Heart right ventricle (tissue), 16 donors: Measurements from ENCODE around the gene CLTCL1. TPM values are rescaled to one million over a fixed set of nuclear protein-coding genes. Genes with fewer than 3 reads are reported as not detected.
A peak's percentile ranks its signal among the peaks of the same experiment; 100 is the strongest.

Source experiments
- ATAC-seq, 8 donors: fragments of 200-7000 bp; cut with Tn5 transposase; one replicate each; pipeline ENCODE4 v1.9.1; 2020; ENCODE audit warnings: mild to moderate bottlenecking in 8 of 8, moderate library complexity in 8 of 8, moderate number of reproducible peaks in 1 of 8
- DNase-seq, 2 donors: peaks; one replicate each; pipeline ENCODE4 v3.0.0-alpha.2; 2020
- H3K27ac ChIP-seq, 10 donors: fragments of 200-600 bp; sonication (generic) in 2 of 10; one replicate each; pipeline versions ENCODE4 v1.5.0 to v1.8.0; 2020 to 2022; ENCODE audit warnings: mild to moderate bottlenecking in 3 of 10
- H3K27me3 ChIP-seq, 7 donors: fragments of 200-600 bp; one replicate each; pipeline ENCODE4 v1.8.0; 2021 to 2022; ENCODE audit warnings: mild to moderate bottlenecking in 2 of 7
- H3K36me3 ChIP-seq, 9 donors: fragments of 200-600 bp; sonication (generic) in 1 of 9; one replicate each; pipeline versions ENCODE4 v1.5.0 to v1.8.0; 2020 to 2022; ENCODE audit warnings: mild to moderate bottlenecking in 2 of 9
- H3K4me1 ChIP-seq, 9 donors: fragments of 200-600 bp; sonication (generic) in 1 of 9; one replicate each; pipeline versions ENCODE4 v1.5.0 to v1.8.0; 2020 to 2022; ENCODE audit warnings: mild to moderate bottlenecking in 4 of 9
- H3K4me3 ChIP-seq, 10 donors: fragments of 200-600 bp; sonication (generic) in 2 of 10; one replicate each; pipeline versions ENCODE4 v1.5.0 to v1.8.0; 2020 to 2022; ENCODE audit warnings: mild to moderate bottlenecking in 7 of 10, moderate library complexity in 2 of 10
- H3K9me3 ChIP-seq, 11 donors: fragments of 200-600 bp in 10 of 11; sonication (generic) in 2 of 11; one replicate each; pipeline versions ENCODE4 v1.5.0 to v1.8.0; 2013 to 2022; ENCODE audit warnings: mild to moderate bottlenecking in 2 of 11, control low read depth in 1 of 11, moderate library complexity in 1 of 11
- WGBS, 2 donors: extraction: QIAGEN DNeasy Blood & Tissue Kit; methylation state at CpG; one replicate each; pipeline ENCODE4 v1.1.7; 2013; ENCODE audit warnings: inconsistent platforms in 1 of 2; 5-methylcytosine and 5-hydroxymethylcytosine counted together
- intact Hi-C, 10 donors: fragments of 100-400 bp; cut with DNase I; formaldehyde crosslinking; loops; one replicate each; pipeline versions ENCODE4 v1.11.1 to v1.14.2; 2022
- polyA plus RNA-seq, 2 donors: library from polyadenylated mRNA; stranded (reverse); fragments of 200-250 nt; gene quantifications; one replicate each; pipeline ENCODE4 v1.2.3, GENCODE V29; 2013
- total RNA-seq, 10 donors: library from RNA; stranded (reverse); fragmentation: NEBNext Ultra II Directional in 3 of 10; extraction: Animal tissue kit (Norgen Biotek cat#: 25700) in 3 of 10; gene quantifications; one replicate each; pipeline versions ENCODE4 v1.2.1 to v1.2.4, GENCODE V29; 2021 to 2023
- TF ChIP-seq, protein P1 (sequence below), 9 donors: fragments of 200-600 bp; sonication (generic) in 2 of 9; IDR thresholded peaks; one replicate each; pipeline versions ENCODE4 v1.5.0 to v1.8.0; 2021 to 2022; ENCODE audit warnings: antibody characterized with exemption in 9 of 9, mild to moderate bottlenecking in 5 of 9, moderate library complexity in 1 of 9
- donor health status: Arrhythmogenic right ventricular cardiomyopathy.
- donor health status: ischemic (EF 13 %, LVEDD 7.1; RV severe dilation, severe dysfunction).
- donor health status: healthy with polysubstance abuse.
- donor health status: DM: no; HTN: yes; CAD: no.
- donor health status: DM: no; HTN: no; CAD: no.
- donor health status: ischemic (EF 25% LVEDD 6.9; RV normal size, moderate dysfunction).
- donor health status: ischemic (EF 25% LVEDD 5.7; RV mildly dilated, moderate dysfunction).
- donor health status: healthy.
- donor health status: DM: yes; HTN: yes; CAD: no.
- donor health status: Ischemic cardiomyopathy.
- donor health status: ischemic (EF 35%, LVEDD 5.7; RV mildly dilated, moderate dysfunction).
- donor health status: nonischemic (EF 11% LVEDD 7.7; RV severe dilation, severe dysfunction).
- donor health status: DM: yes; HTN: yes; CAD: no.
- donor health status: PGD.
- donor health status: ischemic (EF 29% LVEDD 5.4; RV normal size, mild dysfunction).
- donor health status: nonischemic (EF 23%, LVEDD 6.1; RV moderate dilation, normal function).

CLTCL1 gene
- total and polyA plus RNA-seq, 12 donors = 5.4 to 21.9 (median 13.1) TPM

GRCh38 chr22:19180234-19180633 is 111.3 kb downstream of the CLTCL1 start:
- Histone ChIP-seq H3K27ac (peak overlapping the region in 2 of 10 donors; percentile 90 to 91), H3K9me3 (no peaks in the 10 kb centered on the region), H3K4me1 (peaks cover 8 to 40% (median 24%) of the 10 kb centered on the region in 9 donors), H3K36me3 (peaks cover 0 to 11% (median 0%) of the 10 kb centered on the region in 9 donors), H3K4me3 (no peak overlapping the region), H3K27me3 (no peaks in the 10 kb centered on the region)
- 95 to 96% methylated on average over 9 of the region's 9 CpGs for WGBS, 2 donors
- no peak for ATAC-seq
- TF ChIP-seq, protein P1, sequence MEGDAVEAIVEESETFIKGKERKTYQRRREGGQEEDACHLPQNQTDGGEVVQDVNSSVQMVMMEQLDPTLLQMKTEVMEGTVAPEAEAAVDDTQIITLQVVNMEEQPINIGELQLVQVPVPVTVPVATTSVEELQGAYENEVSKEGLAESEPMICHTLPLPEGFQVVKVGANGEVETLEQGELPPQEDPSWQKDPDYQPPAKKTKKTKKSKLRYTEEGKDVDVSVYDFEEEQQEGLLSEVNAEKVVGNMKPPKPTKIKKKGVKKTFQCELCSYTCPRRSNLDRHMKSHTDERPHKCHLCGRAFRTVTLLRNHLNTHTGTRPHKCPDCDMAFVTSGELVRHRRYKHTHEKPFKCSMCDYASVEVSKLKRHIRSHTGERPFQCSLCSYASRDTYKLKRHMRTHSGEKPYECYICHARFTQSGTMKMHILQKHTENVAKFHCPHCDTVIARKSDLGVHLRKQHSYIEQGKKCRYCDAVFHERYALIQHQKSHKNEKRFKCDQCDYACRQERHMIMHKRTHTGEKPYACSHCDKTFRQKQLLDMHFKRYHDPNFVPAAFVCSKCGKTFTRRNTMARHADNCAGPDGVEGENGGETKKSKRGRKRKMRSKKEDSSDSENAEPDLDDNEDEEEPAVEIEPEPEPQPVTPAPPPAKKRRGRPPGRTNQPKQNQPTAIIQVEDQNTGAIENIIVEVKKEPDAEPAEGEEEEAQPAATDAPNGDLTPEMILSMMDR (IDR thresholded peaks at IDR 0.05) = no peak
- intact Hi-C loops = loop anchor here in 2 of 10 donors (10.0 kb wide), 1 partner anchor 185 kb away; no protein-coding TSS in a partner anchor
- DNase-seq = no peak

DNA sequence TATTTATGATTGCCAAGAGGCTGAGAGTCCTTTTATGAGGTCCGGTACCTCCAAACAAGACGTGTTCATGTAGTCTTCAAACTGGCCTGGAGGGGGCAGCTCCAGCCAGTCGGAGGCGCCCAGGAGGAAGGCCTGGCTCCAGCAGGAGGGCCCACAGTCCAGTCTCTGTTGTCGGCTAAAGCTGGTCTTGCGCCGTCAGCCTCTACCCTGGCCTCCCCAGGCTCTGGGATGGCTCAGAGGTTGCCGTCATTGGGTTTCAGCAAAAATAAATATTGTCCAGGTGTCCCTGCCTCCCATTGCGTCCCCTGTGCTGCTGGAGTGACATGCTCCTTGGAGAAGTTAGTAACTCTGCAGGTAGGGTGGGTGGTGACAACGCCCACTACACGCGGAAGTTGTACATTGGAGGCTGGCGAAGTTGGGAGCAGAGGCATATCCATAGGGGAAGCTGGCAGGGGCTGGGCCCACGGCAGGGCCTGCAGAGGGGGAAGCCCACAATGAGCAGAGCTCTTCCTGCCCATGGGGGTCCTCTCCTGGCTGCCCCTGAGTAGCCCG is 111.9 kb downstream of the CLTCL1 start:
- H3K36me3 ChIP-seq = peaks cover 0 to 11% (median 0%) of the 10 kb centered on the region in 9 donors
- no peaks in the 10 kb centered on the region for H3K9me3 ChIP-seq
- 40 to 43% methylated on average over 15 of the region's 15 CpGs for WGBS, 2 donors
- H3K27me3 ChIP-seq = no peaks in the 10 kb centered on the region
- DNase-seq (peak; percentile 69 to 70), ATAC-seq (peak; percentile 57 to 87 (median 74))
- H3K27ac ChIP-seq = peak overlapping the region in 9 of 10 donors; percentile 77 to 93 (median 89)
- intact Hi-C loops = loop anchor here in 4 of 10 donors (2.0 to 10.0 kb wide), 4 partner anchors 113 to 299 kb away; partner anchors contain the start of genes CLTCL1 (in 2 of the 4), HIRA (in 2 of the 4), MRPL40 (in 2 of the 4) and CDC45 (in 1 of the 4)
- H3K4me1 ChIP-seq = peaks cover 14 to 44% (median 30%) of the 10 kb centered on the region in 9 donors
- TF ChIP-seq, protein P1 (IDR thresholded peaks at IDR 0.05) = peak; percentile 62 to 83 (median 74)
- peak overlapping the region; percentile 38 to 96 (median 89) for H3K4me3 ChIP-seq

DNA sequence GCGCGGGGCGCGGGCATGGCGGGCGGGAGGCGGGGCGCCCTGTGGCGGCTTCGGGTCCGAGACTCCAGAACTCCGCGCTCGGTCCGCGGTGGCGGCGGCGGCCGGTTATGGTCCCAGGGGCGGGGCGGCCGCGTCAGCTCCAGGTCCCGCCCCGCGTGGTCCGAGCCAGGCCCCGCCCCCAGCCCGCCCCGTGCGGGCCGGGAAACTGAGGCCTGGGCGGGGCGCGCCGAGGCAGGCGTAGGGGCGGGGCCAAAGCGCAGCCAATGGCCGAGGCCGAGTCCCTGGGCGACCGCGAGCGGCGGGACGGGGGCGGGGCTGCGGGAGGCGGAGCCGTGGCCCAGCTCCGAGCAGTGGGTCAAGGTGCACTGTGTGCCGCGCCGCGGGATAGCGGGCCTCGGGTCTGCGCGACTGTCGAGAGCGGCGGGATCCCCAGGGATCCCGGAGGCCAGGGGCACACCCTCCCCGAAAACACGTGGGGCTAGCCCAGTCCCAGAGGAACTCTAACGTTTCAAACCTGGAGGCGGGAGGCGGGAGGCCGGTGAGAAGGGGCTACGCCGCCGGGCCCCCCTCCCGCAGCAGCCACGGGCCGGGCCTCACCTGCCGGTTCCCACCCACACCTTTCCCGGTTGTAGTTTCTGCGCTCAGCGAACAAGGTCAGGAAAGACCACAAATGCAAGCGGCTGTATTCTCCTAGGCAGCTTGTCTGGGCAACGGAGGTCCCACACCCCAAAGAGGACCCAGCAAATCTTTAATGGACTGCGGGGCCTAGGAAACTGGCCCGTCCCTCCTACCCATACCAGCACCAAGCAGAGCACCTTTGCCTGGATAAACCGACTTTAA is 112.6 kb downstream of the CLTCL1 start, which contains the start of gene SLC25A1:
TSS of gene SLC25A1 (minus strand) at position 80 of the 840 bp plus-strand sequence. CDS start at position 17, 63 bp downstream.
- TF ChIP-seq, protein P1 (IDR thresholded peaks at IDR 0.05) = no peak
- H3K4me1 ChIP-seq = peaks cover 16 to 51% (median 37%) of the 10 kb centered on the region in 9 donors
- intact Hi-C loops = loop anchor here in 3 of 10 donors (1.0 to 5.0 kb wide), 4 partner anchors 113 to 300 kb away; partner anchors contain the start of genes CDC45 (in 2 of the 3), CLTCL1 (in 2 of the 3), HIRA (in 2 of the 3) and MRPL40 (in 2 of the 3)
- H3K27ac ChIP-seq = peak within 1 kb of the TSS; percentile 77 to 93 (median 88)
- ATAC-seq (peak; percentile 87 to 94 (median 90)), DNase-seq (peak; percentile 90 to 95)
- H3K9me3 ChIP-seq = no peaks in the 10 kb centered on the region
- no peaks in the 10 kb centered on the region for H3K27me3 ChIP-seq
- 0 to 1% methylated on average over 47 to 81 of the region's 86 CpGs for WGBS, 2 donors
- peak within 1 kb of the TSS; percentile 66 to 96 (median 89) for H3K4me3 ChIP-seq
- H3K36me3 ChIP-seq = peaks cover 0 to 11% (median 0%) of the 10 kb centered on the region in 9 donors
